Endothelial cell of umbilical vein (primary cell): ENCODE data around the gene SRRM5. TPM values are rescaled to one million over a fixed set of nuclear protein-coding genes. Genes with fewer than 3 reads are reported as not detected.

ENCODE experiments used
- BruUV-seq: library from RNA; stranded (reverse); fragments of 400-500 nt; replicated peaks from 2 replicates; lab custom pipeline; 2021; lab: Mats Ljungman, UMichigan
- CTCF ChIA-PET: fragments of 300-600, 350-600 bp; sonication (Branson Sonifier 250); formaldehyde crosslinking; loops from one replicate; lab custom pipeline; 2021; ENCODE audit warnings: antibody characterized with exemption, inconsistent platforms; lab: Charles Lee
- POLR2A ChIA-PET: fragments of 300-600, 350-600 bp; sonication (Branson Sonifier 250); formaldehyde crosslinking; loops from one replicate; lab custom pipeline; 2021; ENCODE audit warnings: antibody characterized with exemption, inconsistent platforms; lab: Charles Lee
- DNase-seq: peaks from one replicate; pipeline ENCODE4 v3.0.0-alpha.2; 2011; ENCODE audit warnings: low read depth, low spot score
- FAIRE-seq: peaks from 2 replicates; lab custom pipeline; 2011; peaks lifted over from hg19 to GRCh38; lab: Jason Lieb, UNC
- H2AFZ ChIP-seq: 2 replicates; pipeline ENCODE4 v1.6.0; 2012; ENCODE audit warnings: low read depth, low read length, control low read depth, inconsistent platforms
- H3K27ac ChIP-seq: 2 replicates; pipeline ENCODE4 v1.5.1; 2011; ENCODE audit warnings: low read depth, mild to moderate bottlenecking, control low read depth, low read length, moderate library complexity; ENCODE audit not compliant: insufficient read depth
- H3K27me3 ChIP-seq, 2 experiments: 2 replicates each; pipeline versions ENCODE4 v1.6.0 to v1.6.1; 2011; ENCODE audit warnings: low read length in 2 of 2, mixed read lengths in 1 of 2; ENCODE audit not compliant: control insufficient read depth in 2 of 2, insufficient read depth in 2 of 2
- H3K36me3 ChIP-seq, 2 experiments: 2 replicates in 1 of 2; 3 replicates in 1 of 2; pipeline ENCODE4 v1.5.1; 2011; ENCODE audit warnings: low read length in 2 of 2, mild to moderate bottlenecking in 1 of 2, moderate library complexity in 1 of 2; ENCODE audit not compliant: control insufficient read depth in 2 of 2, insufficient read depth in 2 of 2; ENCODE audit errors: extremely low read depth in 1 of 2
- H3K4me1 ChIP-seq: 3 replicates; pipeline ENCODE4 v1.5.1; 2011; ENCODE audit warnings: mild to moderate bottlenecking, low read length; ENCODE audit not compliant: control insufficient read depth, insufficient read depth; ENCODE audit errors: extremely low read depth
- H3K4me2 ChIP-seq: 2 replicates; pipeline ENCODE4 v1.6.1; 2011; ENCODE audit warnings: low read length, control low read depth, mixed read lengths; ENCODE audit not compliant: insufficient read depth
- H3K4me3 ChIP-seq, 3 experiments: fragments of 200-600 bp in 1 of 3; sonication (generic), shearing (Covaris generic) in 1 of 3; replicated peaks in 1 of 3; 2 replicates each; pipeline ENCODE4 v1.5.1; 2011 to 2016; ENCODE audit warnings: control low read depth in 3 of 3, low read length in 3 of 3, mild to moderate bottlenecking in 2 of 3, inconsistent platforms in 1 of 3, low read depth in 1 of 3, moderate library complexity in 1 of 3; ENCODE audit not compliant: insufficient read depth in 1 of 3
- H3K79me2 ChIP-seq: 2 replicates; pipeline ENCODE4 v1.6.0; 2012; ENCODE audit warnings: low read length, inconsistent platforms; ENCODE audit not compliant: control insufficient read depth, insufficient read depth
- H3K9ac ChIP-seq: replicated peaks from 2 replicates; pipeline ENCODE3; 2011; ENCODE audit warnings: low read length, control low read depth; ENCODE audit not compliant: insufficient read depth; ENCODE audit errors: extremely low read depth
- H3K9me1 ChIP-seq: replicated peaks from 3 replicates; pipeline ENCODE4 v1.6.0; 2011; ENCODE audit warnings: mild to moderate bottlenecking, low read length; ENCODE audit not compliant: control insufficient read depth, insufficient read depth; ENCODE audit errors: extremely low read depth
- H3K9me3 ChIP-seq: replicated peaks from 2 replicates; pipeline ENCODE4 v1.5.1; 2012; ENCODE audit warnings: low read length, inconsistent platforms; ENCODE audit not compliant: control insufficient read depth, insufficient read depth
- H4K20me1 ChIP-seq: replicated peaks from 2 replicates; pipeline ENCODE3; 2011; ENCODE audit warnings: mild to moderate bottlenecking, low read length; ENCODE audit not compliant: control insufficient read depth, insufficient read depth; ENCODE audit errors: extremely low read depth
- CTCF ChIP-seq, 2 donors: IDR thresholded peaks; 1 replicate in 1 of 2; 2 replicates in 1 of 2; pipeline ENCODE4 v1.5.1; 2011; ENCODE audit warnings: low read length in 2 of 2, mild to moderate bottlenecking in 2 of 2, moderate library complexity in 2 of 2, control low read depth in 1 of 2, inconsistent platforms in 1 of 2, low read depth in 1 of 2; ENCODE audit not compliant: insufficient read depth in 1 of 2; ENCODE audit errors: extremely low read depth in 1 of 2
- EZH2 ChIP-seq: IDR thresholded peaks from 2 replicates; pipeline ENCODE4 v1.6.1; 2012; ENCODE audit warnings: borderline replicate concordance, low read depth, mild to moderate bottlenecking, moderate library complexity, low read length, inconsistent platforms; ENCODE audit not compliant: severe bottlenecking
- FOS ChIP-seq: IDR thresholded peaks from 2 replicates; pipeline ENCODE4 v1.6.1; 2011; ENCODE audit warnings: mild to moderate bottlenecking, low read length, moderate library complexity, borderline replicate concordance; ENCODE audit not compliant: insufficient read depth
- GATA2 ChIP-seq: IDR thresholded peaks from 2 replicates; pipeline ENCODE4 v1.7.0; 2011; ENCODE audit warnings: low read depth, mild to moderate bottlenecking, moderate library complexity, mixed read lengths, low read length; ENCODE audit not compliant: insufficient read length, insufficient read depth
- JUN ChIP-seq: IDR thresholded peaks from 2 replicates; pipeline ENCODE4 v1.6.1; 2011; ENCODE audit warnings: borderline replicate concordance, low read depth; ENCODE audit not compliant: insufficient read length, insufficient read depth
- MAX ChIP-seq: IDR thresholded peaks from 2 replicates; pipeline ENCODE4 v1.6.1; 2011; ENCODE audit not compliant: insufficient read depth, insufficient read length
- MYC ChIP-seq: IDR thresholded peaks from one replicate; pipeline ENCODE4 v1.6.1; 2011; ENCODE audit warnings: mild to moderate bottlenecking, low read depth, low read length
- POLR2A ChIP-seq: IDR thresholded peaks from 2 replicates; pipeline ENCODE4 v1.6.1; 2012; ENCODE audit warnings: low read depth, mild to moderate bottlenecking, control low read depth, low read length
- POLR2AphosphoS5 ChIP-seq: IDR thresholded peaks from 2 replicates; pipeline ENCODE4 v1.6.1; 2012; ENCODE audit warnings: low read depth, mild to moderate bottlenecking, control low read depth, low read length, moderate library complexity; ENCODE audit not compliant: insufficient read depth
- dilution Hi-C: fragments of 300-500 bp; cut with MboI; formaldehyde crosslinking; loops from one replicate; pipeline ENCODE4 v1.15.0; 2019; ENCODE audit warnings: low sequenced_read_pairs; ENCODE audit not compliant: extremely low pct_ligation_motif_present
- intact Hi-C: fragments of 100-400 bp; cut with micrococcal nuclease; formaldehyde crosslinking; loops from one replicate; pipeline ENCODE4 v1.10.0; 2022
- polyA plus RNA-seq, 4 experiments: library from polyadenylated mRNA; depleted of rRNA in 3 of 4; stranded (reverse) in 3 of 4; unstranded in 1 of 4; fragments of >200 nt; gene quantifications; 2 replicates each; pipeline versions ENCODE4 v1.2.1 to v1.2.3, GENCODE V29; 2011 to 2012; ENCODE audit warnings: missing spikeins in 1 of 4
- total RNA-seq: library from RNA; stranded (reverse); gene quantifications from 2 replicates; pipeline ENCODE4 v1.2.3, GENCODE V29; 2021

The SRRM5 gene
- total and polyA plus RNA-seq, 2 donors (not counting 3 experiments of a cell fraction or from before 2014, with no cell fraction given) = 0.17 to 0.27 TPM

- no peak for FAIRE-seq
- peaks cover 11 to 21% of the 10 kb centered on the region in 2 experiments for H3K27me3 ChIP-seq
- no peak overlapping the region for H3K4me2 ChIP-seq
- H3K36me3 ChIP-seq = no peaks in the 10 kb centered on the region
- H4K20me1 ChIP-seq = no peaks in the 10 kb centered on the region
- no peak overlapping the region for H3K4me3 ChIP-seq
- no peak overlapping the region for H3K9ac ChIP-seq
- no peaks in the 10 kb centered on the region for H3K9me1 ChIP-seq
- no peak overlapping the region for H3K27ac ChIP-seq
- no peaks in the 10 kb centered on the region for H3K9me3 ChIP-seq
- H3K4me1 ChIP-seq = no peaks in the 10 kb centered on the region
- TF ChIP-seq MAX (no peak), FOS (no peak), MYC (no peak), CTCF (IDR thresholded peaks at IDR 0.05; ENCODE audit: extremely low read depth in 1 of 2, insufficient read depth in 1 of 2, low read depth in 1 of 2, low read length in 2 of 2) (no peak), POLR2A (no peak), POLR2AphosphoS5 (no peak), GATA2 (no peak), EZH2 (no peak), JUN (no peak)
- DNase-seq = no peak
- no TSS peak for BruUV-seq
- CTCF ChIA-PET = no interaction called here
- POLR2A ChIA-PET = no interaction called here
- dilution Hi-C loops (no loop called here), intact Hi-C loops (no loop called here)
- no peak overlapping the region for H2AFZ ChIP-seq
- no peaks in the 10 kb centered on the region for H3K79me2 ChIP-seq
Observed at GRCh38 chr19:43634506-43634871, 22.6 kb downstream of the SRRM5 start.
